HepG2 (cell line): Measurements from ENCODE around the gene CLPSL2. TPM values are rescaled to one million over a fixed set of nuclear protein-coding genes. Genes with fewer than 3 reads are reported as not detected.

Experiments
- MAFG ChIP-seq: sonication (generic); formaldehyde crosslinking; IDR thresholded peaks from 2 replicates; pipeline ENCODE4 v1.5.1; 2020; ENCODE audit warnings: mild to moderate bottlenecking, missing genetic modification reagents
- ONECUT2 ChIP-seq: sonication (generic); formaldehyde crosslinking; IDR thresholded peaks from 2 replicates; pipeline ENCODE4 v1.4.0; 2020; ENCODE audit warnings: missing genetic modification reagents
- REXO4 ChIP-seq: sonication (generic); formaldehyde crosslinking; IDR thresholded peaks from 2 replicates; pipeline ENCODE4 v1.8.0; 2022; ENCODE audit warnings: missing genetic modification reagents, mild to moderate bottlenecking, borderline replicate concordance
- ZNF136 ChIP-seq: sonication (generic); formaldehyde crosslinking; IDR thresholded peaks from 2 replicates; pipeline ENCODE4 v1.8.1; 2022; ENCODE audit warnings: low read depth, mild to moderate bottlenecking, moderate library complexity, missing genetic modification reagents
- ZNF282 ChIP-seq: fragments of 450-650 bp; IDR thresholded peaks from 2 replicates; pipeline ENCODE4 v1.6.1; 2018; ENCODE audit not compliant: partially characterized antibody
- ZNF546 ChIP-seq: sonication (generic); formaldehyde crosslinking; conservative IDR thresholded peaks from 2 replicates; pipeline ENCODE4 v1.8.1; 2023; ENCODE audit warnings: mild to moderate bottlenecking, missing genetic modification reagents
- ZNF616 ChIP-seq: sonication (generic); formaldehyde crosslinking; IDR thresholded peaks from 2 replicates; pipeline ENCODE4 v1.5.0; 2020; ENCODE audit warnings: low read depth, mild to moderate bottlenecking, missing genetic modification reagents
- polyA plus RNA-seq, 8 experiments: library from polyadenylated mRNA; depleted of rRNA in 3 of 8; stranded (reverse) in 7 of 8; unstranded in 1 of 8; fragments of >200 nt; fragmentation: Illumina TruSeq in 4 of 8; extraction: Trizol in 4 of 8; gene quantifications; 2 replicates each; pipeline versions ENCODE4 v1.2.1 to v1.2.3, GENCODE V29; 2011 to 2016; ENCODE audit warnings: low read depth in 4 of 8, missing spikeins in 1 of 8, mixed read lengths in 1 of 8; ENCODE audit not compliant: insufficient read depth in 1 of 8
- total RNA-seq, 5 experiments: library from RNA; depleted of rRNA; stranded (reverse); fragments of >200 nt; fragmentation: Illumina TruSeq; extraction: Trizol; gene quantifications; 2 replicates each; pipeline ENCODE4 v1.2.3, GENCODE V29; 2016; ENCODE audit warnings: low read depth in 1 of 5
- TF ChIP-seq, protein P1 (sequence below): sonication (generic); formaldehyde crosslinking; IDR thresholded peaks from 2 replicates; pipeline ENCODE4 v1.5.0; 2020; ENCODE audit warnings: mild to moderate bottlenecking, missing genetic modification reagents, borderline replicate concordance
- TF ChIP-seq, protein P2 (sequence below), 2 experiments: sonication (generic) in 1 of 2; formaldehyde crosslinking in 1 of 2; IDR thresholded peaks; 2 replicates each; pipeline versions ENCODE4 v1.4.0 to v1.6.1; 2016 to 2020; ENCODE audit warnings: borderline replicate concordance in 1 of 2, low read depth in 1 of 2, mild to moderate bottlenecking in 1 of 2, missing genetic modification reagents in 1 of 2
- TF ChIP-seq, protein P3 (sequence below): sonication (generic); formaldehyde crosslinking; IDR thresholded peaks from 2 replicates; pipeline ENCODE4 v1.4.0; 2020; ENCODE audit warnings: missing genetic modification reagents, mild to moderate bottlenecking, borderline replicate concordance
- TF ChIP-seq, protein P4 (sequence below): sonication (generic); formaldehyde crosslinking; IDR thresholded peaks from 2 replicates; pipeline ENCODE4 v1.4.0; 2020; ENCODE audit warnings: mild to moderate bottlenecking, missing genetic modification reagents, borderline replicate concordance

The CLPSL2 gene
- total and polyA plus RNA-seq, 2 of the 13 experiments (the other 11 are each of a cell fraction or from before 2014, with no cell fraction given): not detected

DNA sequence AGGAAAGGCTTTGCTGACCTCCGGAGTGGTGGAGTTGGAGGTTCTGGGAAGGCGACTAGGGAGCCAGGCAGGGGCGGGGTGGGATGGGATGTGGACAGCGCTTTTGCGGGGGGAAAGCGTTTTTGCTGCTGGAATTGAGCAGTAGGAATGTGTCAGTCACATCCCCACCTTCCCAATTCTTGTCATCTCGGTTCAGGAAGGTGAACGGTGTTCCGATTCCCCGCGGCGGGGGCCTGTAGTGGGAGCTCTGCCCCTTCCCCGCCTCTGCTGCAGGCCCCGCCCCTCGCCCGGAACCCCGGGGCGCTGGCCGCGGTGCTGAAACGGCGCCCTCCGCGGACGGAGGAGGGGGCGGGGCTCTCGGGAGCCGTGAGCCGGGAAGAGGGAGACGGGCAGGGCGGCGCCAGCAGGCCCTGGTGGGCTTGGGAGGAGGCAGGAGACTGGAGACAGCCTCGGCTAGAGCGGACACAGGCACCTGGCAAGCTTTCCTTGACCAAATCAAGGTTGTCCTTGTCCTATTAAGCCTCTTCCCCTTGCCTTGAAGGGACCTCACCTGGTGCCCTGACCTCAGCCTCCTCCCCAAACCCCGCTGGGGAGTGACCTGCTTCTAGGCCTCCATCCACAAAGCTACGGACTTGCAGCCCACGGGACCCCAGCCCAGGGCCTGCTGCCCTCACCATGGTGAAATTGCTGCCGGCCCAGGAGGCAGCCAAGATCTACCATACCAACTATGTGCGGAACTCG is 28.8 kb downstream of the CLPSL2 start, which contains the start of gene LHFPL5 (continued):
- TF ChIP-seq ZNF136 (CRISPR knock-in tag) (peak; percentile 97), ZNF616 (peak; percentile 88; the same call in 1 of the 2 replicates), REXO4 (CRISPR knock-in tag) (no peak), MAFG (CRISPR knock-in tag) (no peak; the same call in 1 of the 2 replicates), ONECUT2 (CRISPR knock-in tag) (peak; percentile 78), ZNF546 (CRISPR knock-in tag) (peak; percentile 99), ZNF282 (no peak)
- TF ChIP-seq, protein P1, sequence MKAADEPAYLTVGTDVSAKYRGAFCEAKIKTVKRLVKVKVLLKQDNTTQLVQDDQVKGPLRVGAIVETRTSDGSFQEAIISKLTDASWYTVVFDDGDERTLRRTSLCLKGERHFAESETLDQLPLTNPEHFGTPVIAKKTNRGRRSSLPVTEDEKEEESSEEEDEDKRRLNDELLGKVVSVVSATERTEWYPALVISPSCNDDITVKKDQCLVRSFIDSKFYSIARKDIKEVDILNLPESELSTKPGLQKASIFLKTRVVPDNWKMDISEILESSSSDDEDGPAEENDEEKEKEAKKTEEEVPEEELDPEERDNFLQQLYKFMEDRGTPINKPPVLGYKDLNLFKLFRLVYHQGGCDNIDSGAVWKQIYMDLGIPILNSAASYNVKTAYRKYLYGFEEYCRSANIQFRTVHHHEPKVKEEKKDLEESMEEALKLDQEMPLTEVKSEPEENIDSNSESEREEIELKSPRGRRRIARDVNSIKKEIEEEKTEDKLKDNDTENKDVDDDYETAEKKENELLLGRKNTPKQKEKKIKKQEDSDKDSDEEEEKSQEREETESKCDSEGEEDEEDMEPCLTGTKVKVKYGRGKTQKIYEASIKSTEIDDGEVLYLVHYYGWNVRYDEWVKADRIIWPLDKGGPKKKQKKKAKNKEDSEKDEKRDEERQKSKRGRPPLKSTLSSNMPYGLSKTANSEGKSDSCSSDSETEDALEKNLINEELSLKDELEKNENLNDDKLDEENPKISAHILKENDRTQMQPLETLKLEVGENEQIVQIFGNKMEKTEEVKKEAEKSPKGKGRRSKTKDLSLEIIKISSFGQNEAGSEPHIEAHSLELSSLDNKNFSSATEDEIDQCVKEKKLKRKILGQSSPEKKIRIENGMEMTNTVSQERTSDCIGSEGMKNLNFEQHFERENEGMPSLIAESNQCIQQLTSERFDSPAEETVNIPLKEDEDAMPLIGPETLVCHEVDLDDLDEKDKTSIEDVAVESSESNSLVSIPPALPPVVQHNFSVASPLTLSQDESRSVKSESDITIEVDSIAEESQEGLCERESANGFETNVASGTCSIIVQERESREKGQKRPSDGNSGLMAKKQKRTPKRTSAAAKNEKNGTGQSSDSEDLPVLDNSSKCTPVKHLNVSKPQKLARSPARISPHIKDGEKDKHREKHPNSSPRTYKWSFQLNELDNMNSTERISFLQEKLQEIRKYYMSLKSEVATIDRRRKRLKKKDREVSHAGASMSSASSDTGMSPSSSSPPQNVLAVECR (CRISPR knock-in tag): peak; percentile 96
- TF ChIP-seq, protein P2, sequence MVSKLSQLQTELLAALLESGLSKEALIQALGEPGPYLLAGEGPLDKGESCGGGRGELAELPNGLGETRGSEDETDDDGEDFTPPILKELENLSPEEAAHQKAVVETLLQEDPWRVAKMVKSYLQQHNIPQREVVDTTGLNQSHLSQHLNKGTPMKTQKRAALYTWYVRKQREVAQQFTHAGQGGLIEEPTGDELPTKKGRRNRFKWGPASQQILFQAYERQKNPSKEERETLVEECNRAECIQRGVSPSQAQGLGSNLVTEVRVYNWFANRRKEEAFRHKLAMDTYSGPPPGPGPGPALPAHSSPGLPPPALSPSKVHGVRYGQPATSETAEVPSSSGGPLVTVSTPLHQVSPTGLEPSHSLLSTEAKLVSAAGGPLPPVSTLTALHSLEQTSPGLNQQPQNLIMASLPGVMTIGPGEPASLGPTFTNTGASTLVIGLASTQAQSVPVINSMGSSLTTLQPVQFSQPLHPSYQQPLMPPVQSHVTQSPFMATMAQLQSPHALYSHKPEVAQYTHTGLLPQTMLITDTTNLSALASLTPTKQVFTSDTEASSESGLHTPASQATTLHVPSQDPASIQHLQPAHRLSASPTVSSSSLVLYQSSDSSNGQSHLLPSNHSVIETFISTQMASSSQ (IDR thresholded peaks at IDR 0.05; ENCODE audit: low read depth): no peak
- TF ChIP-seq, protein P2 (CRISPR knock-in tag; IDR thresholded peaks at IDR 0.05; ENCODE audit: borderline replicate concordance): no peak
- TF ChIP-seq, protein P3, sequence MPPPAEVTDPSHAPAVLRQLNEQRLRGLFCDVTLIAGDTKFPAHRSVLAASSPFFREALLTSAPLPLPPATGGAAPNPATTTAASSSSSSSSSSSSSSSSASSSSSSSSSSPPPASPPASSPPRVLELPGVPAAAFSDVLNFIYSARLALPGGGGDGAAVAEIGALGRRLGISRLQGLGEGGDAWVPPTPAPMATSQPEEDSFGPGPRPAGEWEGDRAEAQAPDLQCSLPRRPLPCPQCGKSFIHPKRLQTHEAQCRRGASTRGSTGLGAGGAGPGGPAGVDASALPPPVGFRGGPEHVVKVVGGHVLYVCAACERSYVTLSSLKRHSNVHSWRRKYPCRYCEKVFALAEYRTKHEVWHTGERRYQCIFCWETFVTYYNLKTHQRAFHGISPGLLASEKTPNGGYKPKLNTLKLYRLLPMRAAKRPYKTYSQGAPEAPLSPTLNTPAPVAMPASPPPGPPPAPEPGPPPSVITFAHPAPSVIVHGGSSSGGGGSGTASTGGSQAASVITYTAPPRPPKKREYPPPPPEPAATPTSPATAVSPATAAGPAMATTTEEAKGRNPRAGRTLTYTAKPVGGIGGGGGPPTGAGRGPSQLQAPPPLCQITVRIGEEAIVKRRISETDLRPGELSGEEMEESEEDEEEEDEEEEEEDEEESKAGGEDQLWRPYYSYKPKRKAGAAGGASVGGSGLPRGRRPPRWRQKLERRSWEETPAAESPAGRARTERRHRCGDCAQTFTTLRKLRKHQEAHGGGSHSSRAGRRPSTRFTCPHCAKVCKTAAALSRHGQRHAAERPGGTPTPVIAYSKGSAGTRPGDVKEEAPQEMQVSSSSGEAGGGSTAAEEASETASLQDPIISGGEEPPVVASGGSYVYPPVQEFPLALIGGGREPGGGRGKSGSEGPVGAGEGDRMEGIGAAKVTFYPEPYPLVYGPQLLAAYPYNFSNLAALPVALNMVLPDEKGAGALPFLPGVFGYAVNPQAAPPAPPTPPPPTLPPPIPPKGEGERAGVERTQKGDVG (CRISPR knock-in tag): peak; percentile 62; the same call in 1 of the 2 replicates
- TF ChIP-seq, protein P4, sequence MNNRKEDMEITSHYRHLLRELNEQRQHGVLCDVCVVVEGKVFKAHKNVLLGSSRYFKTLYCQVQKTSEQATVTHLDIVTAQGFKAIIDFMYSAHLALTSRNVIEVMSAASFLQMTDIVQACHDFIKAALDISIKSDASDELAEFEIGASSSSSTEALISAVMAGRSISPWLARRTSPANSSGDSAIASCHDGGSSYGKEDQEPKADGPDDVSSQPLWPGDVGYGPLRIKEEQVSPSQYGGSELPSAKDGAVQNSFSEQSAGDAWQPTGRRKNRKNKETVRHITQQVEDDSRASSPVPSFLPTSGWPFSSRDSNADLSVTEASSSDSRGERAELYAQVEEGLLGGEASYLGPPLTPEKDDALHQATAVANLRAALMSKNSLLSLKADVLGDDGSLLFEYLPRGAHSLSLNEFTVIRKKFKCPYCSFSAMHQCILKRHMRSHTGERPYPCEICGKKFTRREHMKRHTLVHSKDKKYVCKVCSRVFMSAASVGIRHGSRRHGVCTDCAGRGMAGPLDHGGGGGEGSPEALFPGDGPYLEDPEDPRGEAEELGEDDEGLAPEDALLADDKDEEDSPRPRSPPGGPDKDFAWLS: no peak
